ENCODE results near the gene NTNG1. TPM values are rescaled to one million over a fixed set of nuclear protein-coding genes. Genes with fewer than 3 reads are reported as not detected.
A peak's percentile ranks its signal among the peaks of the same experiment; 100 is the strongest.

NTNG1 gene
- total RNA-seq, 1 experiment from 2014 or later = 2.3 TPM

- Mint-ChIP-seq H3K36me3 (no peaks in the 10 kb centered on the region), H3K4me3 (no peak overlapping the region), H3K9me3 (no peaks in the 10 kb centered on the region), H3K27me3 (ENCODE audit: low read depth) (no peaks in the 10 kb centered on the region), H3K27ac (peak overlapping the region; percentile 38; the same call in 1 of the 2 replicates), H3K4me1 (peaks cover 32% of the 10 kb centered on the region)
- TF ChIP-seq ELF4 (CRISPR knock-in tag; IDR thresholded peaks at IDR 0.05; ENCODE audit: low read depth) = no peak
- no peak for TF ChIP-seq PRRX2 (CRISPR knock-in tag; IDR thresholded peaks at IDR 0.05)
- TF ChIP-seq TP53 (CRISPR knock-in tag; IDR thresholded peaks at IDR 0.05) = no peak
- no peak for TF ChIP-seq ZNF512 (CRISPR knock-in tag; IDR thresholded peaks at IDR 0.05; ENCODE audit: borderline replicate concordance)
- TF ChIP-seq ATF2 (CRISPR knock-in tag; IDR thresholded peaks at IDR 0.05; ENCODE audit: borderline replicate concordance, low read depth) = no peak
- no peak for TF ChIP-seq GABPB1 (CRISPR knock-in tag; IDR thresholded peaks at IDR 0.05)
- no peak for TF ChIP-seq JUN (CRISPR knock-in tag; IDR thresholded peaks at IDR 0.05)
- TF ChIP-seq TEAD1 (CRISPR knock-in tag; IDR thresholded peaks at IDR 0.05) = no peak
- no peak for TF ChIP-seq MYBL2 (CRISPR knock-in tag; IDR thresholded peaks at IDR 0.05)
- TF ChIP-seq, protein P1, sequence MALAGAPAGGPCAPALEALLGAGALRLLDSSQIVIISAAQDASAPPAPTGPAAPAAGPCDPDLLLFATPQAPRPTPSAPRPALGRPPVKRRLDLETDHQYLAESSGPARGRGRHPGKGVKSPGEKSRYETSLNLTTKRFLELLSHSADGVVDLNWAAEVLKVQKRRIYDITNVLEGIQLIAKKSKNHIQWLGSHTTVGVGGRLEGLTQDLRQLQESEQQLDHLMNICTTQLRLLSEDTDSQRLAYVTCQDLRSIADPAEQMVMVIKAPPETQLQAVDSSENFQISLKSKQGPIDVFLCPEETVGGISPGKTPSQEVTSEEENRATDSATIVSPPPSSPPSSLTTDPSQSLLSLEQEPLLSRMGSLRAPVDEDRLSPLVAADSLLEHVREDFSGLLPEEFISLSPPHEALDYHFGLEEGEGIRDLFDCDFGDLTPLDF (CRISPR knock-in tag; IDR thresholded peaks at IDR 0.05) = no peak
- TF ChIP-seq, protein P2, sequence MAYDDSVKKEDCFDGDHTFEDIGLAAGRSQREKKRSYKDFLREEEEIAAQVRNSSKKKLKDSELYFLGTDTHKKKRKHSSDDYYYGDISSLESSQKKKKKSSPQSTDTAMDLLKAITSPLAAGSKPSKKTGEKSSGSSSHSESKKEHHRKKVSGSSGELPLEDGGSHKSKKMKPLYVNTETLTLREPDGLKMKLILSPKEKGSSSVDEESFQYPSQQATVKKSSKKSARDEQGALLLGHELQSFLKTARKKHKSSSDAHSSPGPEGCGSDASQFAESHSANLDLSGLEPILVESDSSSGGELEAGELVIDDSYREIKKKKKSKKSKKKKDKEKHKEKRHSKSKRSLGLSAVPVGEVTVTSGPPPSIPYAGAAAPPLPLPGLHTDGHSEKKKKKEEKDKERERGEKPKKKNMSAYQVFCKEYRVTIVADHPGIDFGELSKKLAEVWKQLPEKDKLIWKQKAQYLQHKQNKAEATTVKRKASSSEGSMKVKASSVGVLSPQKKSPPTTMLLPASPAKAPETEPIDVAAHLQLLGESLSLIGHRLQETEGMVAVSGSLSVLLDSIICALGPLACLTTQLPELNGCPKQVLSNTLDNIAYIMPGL (CRISPR knock-in tag; IDR thresholded peaks at IDR 0.05) = no peak
- no peak for TF ChIP-seq PRDM15 (CRISPR knock-in tag; IDR thresholded peaks at IDR 0.05)
- TF ChIP-seq, protein P3, sequence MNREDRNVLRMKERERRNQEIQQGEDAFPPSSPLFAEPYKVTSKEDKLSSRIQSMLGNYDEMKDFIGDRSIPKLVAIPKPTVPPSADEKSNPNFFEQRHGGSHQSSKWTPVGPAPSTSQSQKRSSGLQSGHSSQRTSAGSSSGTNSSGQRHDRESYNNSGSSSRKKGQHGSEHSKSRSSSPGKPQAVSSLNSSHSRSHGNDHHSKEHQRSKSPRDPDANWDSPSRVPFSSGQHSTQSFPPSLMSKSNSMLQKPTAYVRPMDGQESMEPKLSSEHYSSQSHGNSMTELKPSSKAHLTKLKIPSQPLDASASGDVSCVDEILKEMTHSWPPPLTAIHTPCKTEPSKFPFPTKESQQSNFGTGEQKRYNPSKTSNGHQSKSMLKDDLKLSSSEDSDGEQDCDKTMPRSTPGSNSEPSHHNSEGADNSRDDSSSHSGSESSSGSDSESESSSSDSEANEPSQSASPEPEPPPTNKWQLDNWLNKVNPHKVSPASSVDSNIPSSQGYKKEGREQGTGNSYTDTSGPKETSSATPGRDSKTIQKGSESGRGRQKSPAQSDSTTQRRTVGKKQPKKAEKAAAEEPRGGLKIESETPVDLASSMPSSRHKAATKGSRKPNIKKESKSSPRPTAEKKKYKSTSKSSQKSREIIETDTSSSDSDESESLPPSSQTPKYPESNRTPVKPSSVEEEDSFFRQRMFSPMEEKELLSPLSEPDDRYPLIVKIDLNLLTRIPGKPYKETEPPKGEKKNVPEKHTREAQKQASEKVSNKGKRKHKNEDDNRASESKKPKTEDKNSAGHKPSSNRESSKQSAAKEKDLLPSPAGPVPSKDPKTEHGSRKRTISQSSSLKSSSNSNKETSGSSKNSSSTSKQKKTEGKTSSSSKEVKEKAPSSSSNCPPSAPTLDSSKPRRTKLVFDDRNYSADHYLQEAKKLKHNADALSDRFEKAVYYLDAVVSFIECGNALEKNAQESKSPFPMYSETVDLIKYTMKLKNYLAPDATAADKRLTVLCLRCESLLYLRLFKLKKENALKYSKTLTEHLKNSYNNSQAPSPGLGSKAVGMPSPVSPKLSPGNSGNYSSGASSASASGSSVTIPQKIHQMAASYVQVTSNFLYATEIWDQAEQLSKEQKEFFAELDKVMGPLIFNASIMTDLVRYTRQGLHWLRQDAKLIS (CRISPR knock-in tag; IDR thresholded peaks at IDR 0.05; ENCODE audit: borderline replicate concordance) = no peak
- no peak for TF ChIP-seq ZNF317 (CRISPR knock-in tag; IDR thresholded peaks at IDR 0.05; ENCODE audit: borderline replicate concordance, low read depth)
- no peak for TF ChIP-seq ESRRA (CRISPR knock-in tag; IDR thresholded peaks at IDR 0.05; ENCODE audit: borderline replicate concordance)
- TF ChIP-seq HMGA2 (CRISPR knock-in tag; IDR thresholded peaks at IDR 0.05) = no peak
- no peak for TF ChIP-seq KAT7 (CRISPR knock-in tag; IDR thresholded peaks at IDR 0.05; ENCODE audit: borderline replicate concordance)
- ATAC-seq = no peak
- ChIA-PET CTCF (no interaction called here), POLR2A (interaction anchor here (0.7 to 0.9 kb wide), 2 partner anchors 18 to 141 kb away, joined by 3 read pairs; no protein-coding TSS in a partner anchor)
- no peak for DNase-seq (ENCODE audit: low spot score)
Observed at GRCh38 chr1:107244709-107245500, 104.1 kb downstream of the NTNG1 start.

Measured in WTC11 (cell line).